GM10248 (cell line): ENCODE measurements around the gene PNMA1.

Source experiments
- CTCF ChIA-PET: fragments of 300-600 bp; sonication (Branson Sonifier 250); formaldehyde crosslinking; extraction: SDS; loops from one replicate; lab custom pipeline; 2021; ENCODE audit warnings: antibody characterized with exemption; lab: Yijun Ruan, JAX
- POLR2A ChIA-PET: fragments of 350-650 bp; sonication (Branson Sonifier 250); formaldehyde crosslinking; extraction: SDS; loops from one replicate; lab custom pipeline; 2020; ENCODE audit warnings: antibody characterized with exemption; lab: Yijun Ruan, JAX
- DNase-seq: peaks from one replicate; pipeline ENCODE4 v3.0.0; 2012; ENCODE audit errors: extremely low spot score
- CTCF ChIP-seq: IDR thresholded peaks from 2 replicates; pipeline ENCODE4 v1.5.1; 2012; ENCODE audit warnings: mild to moderate bottlenecking, low read depth; ENCODE audit errors: extremely low read depth, missing control alignments, control extremely low read depth

PNMA1 gene

GRCh38 chr14:73742520-73743238, 28.5 kb upstream of the PNMA1 start:
- POLR2A ChIA-PET, result interaction anchor here (1.2 to 3.9 kb wide), 4 partner anchors 12 to 109 kb away, joined by 3 to 26 read pairs (median 6); partner anchors contain the start of gene PTGR2
- CTCF ChIA-PET, result interaction anchor here (0.9 to 11.5 kb wide), 9 partner anchors 9 to 88 kb away, joined by 4 to 128 read pairs (median 6); partner anchors contain the start of gene PNMA1
- no peak for DNase-seq
- no peak for TF ChIP-seq CTCF

- ChIA-PET POLR2A (interaction anchor here (0.6 to 3.9 kb wide), 5 partner anchors 12 to 110 kb away, joined by 3 to 26 read pairs (median 4); partner anchors contain the start of gene PTGR2), CTCF (interaction anchor here (0.9 to 11.5 kb wide), 9 partner anchors 10 to 89 kb away, joined by 3 to 128 read pairs (median 6); partner anchors contain the start of gene PNMA1)
- no peak for DNase-seq
- TF ChIP-seq CTCF, result no peak
These were observed 27.8 kb upstream of the PNMA1 start for GRCh38 chr14:73741876-73742519.

GRCh38 chr14:73741386-73741875, 27.2 kb upstream of the PNMA1 start:
- peak; percentile 75 for DNase-seq
- ChIA-PET CTCF (interaction anchor here (0.7 to 11.5 kb wide), 11 partner anchors 8 to 89 kb away, joined by 3 to 128 read pairs (median 6); partner anchors contain the start of gene PNMA1), POLR2A (interaction anchor here (0.6 to 3.9 kb wide), 3 partner anchors 13 to 89 kb away, joined by 4 to 26 read pairs (median 10); a partner anchor contains a TSS)
- TF ChIP-seq CTCF, result no peak

- CTCF ChIA-PET, result interaction anchor here (0.7 to 11.5 kb wide), 9 partner anchors 9 to 90 kb away, joined by 3 to 128 read pairs (median 6); partner anchors contain the start of gene PNMA1
- POLR2A ChIA-PET, result interaction anchor here (2.9 to 3.9 kb wide), 2 partner anchors 14 to 19 kb away, joined by 10 to 26 read pairs; a partner anchor contains a TSS
- no peak for TF ChIP-seq CTCF
- DNase-seq, result no peak
These were observed 26.6 kb upstream of the PNMA1 start for GRCh38 chr14:73740618-73741326.

GRCh38 chr14:73739899-73740617, 25.9 kb upstream of the PNMA1 start:
- no peak for DNase-seq
- no peak for TF ChIP-seq CTCF
- CTCF ChIA-PET, result interaction anchor here (1.4 to 11.5 kb wide), 5 partner anchors 9 to 37 kb away, joined by 3 to 128 read pairs (median 6); a partner anchor contains a TSS
- POLR2A ChIA-PET, result no interaction called here
